H9 (cell line): ENCODE measurements around the gene IL1RAPL1. TPM values are rescaled to one million over a fixed set of nuclear protein-coding genes. Genes with fewer than 3 reads are reported as not detected.

ENCODE experiments used
- DNase-seq: peaks from one replicate; pipeline ENCODE4 v3.0.0-alpha.2; 2017
- H2AFZ ChIP-seq: one replicate; pipeline ENCODE4 v1.6.1; 2013; ENCODE audit warnings: mild to moderate bottlenecking, low read length, control low read depth, moderate library complexity
- H2AK5ac ChIP-seq: 2 replicates; pipeline ENCODE4 v1.6.1; 2013; ENCODE audit warnings: low read length, control low read depth, mixed read lengths; ENCODE audit not compliant: insufficient read length
- H2BK120ac ChIP-seq: one replicate; pipeline ENCODE4 v1.6.1; 2013; ENCODE audit warnings: low read depth, mild to moderate bottlenecking, low read length, control low read depth, inconsistent platforms; ENCODE audit not compliant: poor library complexity, severe bottlenecking
- H2BK12ac ChIP-seq: 2 replicates; pipeline ENCODE4 v1.6.1; 2013; ENCODE audit warnings: low read length, control low read depth, mixed read lengths, low read depth; ENCODE audit not compliant: insufficient read length
- H2BK15ac ChIP-seq: 2 replicates; pipeline ENCODE4 v1.6.1; 2013; ENCODE audit warnings: low read depth, low read length, control low read depth
- H2BK20ac ChIP-seq: one replicate; pipeline ENCODE4 v1.6.1; 2013; ENCODE audit warnings: low read depth, mild to moderate bottlenecking, low read length, control low read depth, inconsistent platforms; ENCODE audit not compliant: poor library complexity, severe bottlenecking
- H2BK5ac ChIP-seq: 2 replicates; pipeline ENCODE4 v1.6.1; 2013; ENCODE audit warnings: low read length, control low read depth, mixed read lengths; ENCODE audit not compliant: insufficient read length
- H3K14ac ChIP-seq: 2 replicates; pipeline ENCODE4 v1.6.1; 2013; ENCODE audit warnings: low read length, control low read depth; ENCODE audit not compliant: insufficient read depth
- H3K18ac ChIP-seq: 2 replicates; pipeline ENCODE4 v1.6.1; 2013; ENCODE audit warnings: low read depth, mild to moderate bottlenecking, mixed read lengths, low read length, control low read depth; ENCODE audit not compliant: insufficient read length
- H3K23ac ChIP-seq: 2 replicates; pipeline ENCODE4 v1.6.1; 2013; ENCODE audit warnings: low read length, control low read depth, mixed read lengths, low read depth; ENCODE audit not compliant: insufficient read length
- H3K23me2 ChIP-seq: 2 replicates; pipeline ENCODE4 v1.6.1; 2013; ENCODE audit warnings: low read depth, mild to moderate bottlenecking, mixed read lengths, low read length, control low read depth; ENCODE audit not compliant: insufficient read length, poor library complexity, severe bottlenecking
- H3K27ac ChIP-seq: 2 replicates; pipeline ENCODE4 v1.5.1; 2013; ENCODE audit warnings: low read length, control low read depth, mixed read lengths, low read depth; ENCODE audit not compliant: insufficient read length
- H3K27me3 ChIP-seq: 2 replicates; pipeline ENCODE4 v1.6.1; 2013; ENCODE audit warnings: low read length, control low read depth, inconsistent platforms; ENCODE audit not compliant: insufficient read depth
- H3K4ac ChIP-seq: 2 replicates; pipeline ENCODE4 v1.6.1; 2013; ENCODE audit warnings: low read depth, mild to moderate bottlenecking, control low read depth, inconsistent platforms, low read length, moderate library complexity
- H3K4me1 ChIP-seq: 2 replicates; pipeline ENCODE4 v1.6.1; 2013; ENCODE audit warnings: low read length, control low read depth, inconsistent platforms; ENCODE audit not compliant: insufficient read depth
- H3K4me2 ChIP-seq: 2 replicates; pipeline ENCODE4 v1.6.1; 2013; ENCODE audit warnings: low read length, control low read depth, mixed read lengths; ENCODE audit not compliant: insufficient read length, insufficient read depth
- H3K56ac ChIP-seq: 2 replicates; pipeline ENCODE4 v1.6.1; 2013; ENCODE audit warnings: low read depth, mild to moderate bottlenecking, mixed read lengths, low read length, control low read depth; ENCODE audit not compliant: insufficient read length
- H3K79me1 ChIP-seq: 2 replicates; pipeline ENCODE4 v1.6.1; 2013; ENCODE audit warnings: low read depth, mild to moderate bottlenecking, moderate library complexity, low read length, control low read depth, inconsistent platforms; ENCODE audit not compliant: insufficient read depth, poor library complexity, severe bottlenecking
- H3K79me2 ChIP-seq: 2 replicates; pipeline ENCODE4 v1.6.1; 2013; ENCODE audit warnings: low read length, control low read depth, inconsistent platforms; ENCODE audit not compliant: insufficient read depth
- H3K9ac ChIP-seq: 2 replicates; pipeline ENCODE4 v1.6.1; 2013; ENCODE audit warnings: low read length, control low read depth, mixed read lengths; ENCODE audit not compliant: insufficient read length; ENCODE audit errors: extremely low read depth
- H3K9me3 ChIP-seq: one replicate; pipeline ENCODE4 v1.6.1; 2013; ENCODE audit warnings: low read depth, low read length, inconsistent platforms; ENCODE audit not compliant: control insufficient read depth
- H3T11ph ChIP-seq: one replicate; pipeline ENCODE4 v1.6.1; 2013; ENCODE audit warnings: mild to moderate bottlenecking, low read length, control low read depth, inconsistent platforms
- H4K20me1 ChIP-seq: one replicate; pipeline ENCODE4 v1.6.1; 2013; ENCODE audit not compliant: control insufficient read depth, insufficient read length, insufficient read depth
- H4K5ac ChIP-seq: 2 replicates; pipeline ENCODE4 v1.6.1; 2013; ENCODE audit warnings: low read depth, mild to moderate bottlenecking, mixed read lengths, low read length, control low read depth; ENCODE audit not compliant: insufficient read length
- H4K8ac ChIP-seq: replicated peaks from 2 replicates; pipeline ENCODE4 v1.6.1; 2013; ENCODE audit warnings: low read length, control low read depth, mixed read lengths, low read depth; ENCODE audit not compliant: insufficient read length
- H4K91ac ChIP-seq: 2 replicates; pipeline ENCODE4 v1.6.1; 2013; ENCODE audit warnings: low read depth, mild to moderate bottlenecking, moderate library complexity, mixed read lengths, low read length, control low read depth; ENCODE audit not compliant: insufficient read length
- H3K27ac Mint-ChIP-seq, 3 experiments: 2 replicates in 2 of 3; 3 replicates in 1 of 3; pipeline ENCODE4 v1.8.0; 2020 to 2021; ENCODE audit warnings: mixed read lengths in 3 of 3, mild to moderate bottlenecking in 1 of 3, moderate library complexity in 1 of 3
- H3K27me3 Mint-ChIP-seq: 2 replicates; pipeline ENCODE4 v1.8.0; 2021; ENCODE audit warnings: low read depth, mild to moderate bottlenecking, moderate library complexity, mixed read lengths
- H3K36me3 Mint-ChIP-seq, 3 experiments: 2 replicates in 2 of 3; 3 replicates in 1 of 3; pipeline ENCODE4 v1.8.0; 2020 to 2021; ENCODE audit warnings: low read depth in 3 of 3, mixed read lengths in 3 of 3; ENCODE audit not compliant: insufficient read depth in 1 of 3
- H3K4me1 Mint-ChIP-seq, 2 experiments: 2 replicates each; pipeline ENCODE4 v1.8.0; 2020; ENCODE audit warnings: mixed read lengths in 2 of 2
- H3K4me3 Mint-ChIP-seq, 2 experiments: 2 replicates in 1 of 2; 3 replicates in 1 of 2; pipeline ENCODE4 v1.8.0; 2020 to 2021; ENCODE audit warnings: mild to moderate bottlenecking in 2 of 2, mixed read lengths in 2 of 2, moderate library complexity in 1 of 2
- H3K9me3 Mint-ChIP-seq, 2 experiments: 2 replicates in 1 of 2; 3 replicates in 1 of 2; pipeline ENCODE4 v1.8.0; 2020; ENCODE audit warnings: mild to moderate bottlenecking in 2 of 2, mixed read lengths in 2 of 2, moderate library complexity in 1 of 2
- WGBS: extraction: QIAGEN DNeasy Blood & Tissue Kit; methylation state at CpG from one replicate; pipeline ENCODE4 v1.1.7; 2013; ENCODE audit warnings: missing lambda C conversion rate, low lambda C conversion rate, mixed read lengths; ENCODE audit not compliant: insufficient read length; ENCODE audit errors: extremely low coverage; 5-methylcytosine and 5-hydroxymethylcytosine counted together
- total RNA-seq: library from RNA; stranded (reverse); gene quantifications from 2 replicates; pipeline ENCODE4 v1.2.1, GENCODE V29; 2021
- TF ChIP-seq, protein P1 (sequence below): fragments of 200-600 bp; sonication (generic); conservative IDR thresholded peaks from 3 replicates; pipeline ENCODE4 v1.8.0; 2021; ENCODE audit warnings: antibody characterized with exemption, mild to moderate bottlenecking

Gene IL1RAPL1
- total RNA-seq, 1 experiment from 2014 or later = 0.31 TPM

DNA sequence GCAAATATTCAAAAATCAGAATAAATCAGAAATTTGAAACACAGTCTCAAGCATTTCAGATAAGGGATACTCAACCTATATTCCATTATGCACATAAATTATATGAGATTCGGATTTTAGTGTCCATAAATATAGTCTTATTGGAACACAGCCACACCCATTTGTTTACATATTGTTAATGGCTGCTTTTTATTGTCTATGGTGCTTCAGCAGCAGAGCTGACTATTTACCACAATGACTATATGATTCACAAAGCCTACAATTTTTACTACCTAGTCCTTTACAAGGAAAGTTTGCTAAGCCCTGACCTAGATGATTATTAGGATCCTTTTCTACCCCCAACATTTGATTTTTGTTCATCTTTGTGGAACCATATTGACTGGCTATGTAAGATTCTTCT lies 63.9 kb downstream of the IL1RAPL1 start:
- Histone ChIP-seq H2AK5ac (no peak overlapping the region), H4K5ac (no peak overlapping the region), H3K79me2 (no peaks in the 10 kb centered on the region), H3K9me3 (peaks cover 3% of the 10 kb centered on the region), H3K23me2 (no peaks in the 10 kb centered on the region), H2BK20ac (no peak overlapping the region), H3K18ac (no peak overlapping the region), H4K20me1 (no peaks in the 10 kb centered on the region), H3T11ph (no peak overlapping the region), H2BK5ac (no peak overlapping the region), H3K4ac (no peak overlapping the region), H3K9ac (no peak overlapping the region), H3K4me1 (no peaks in the 10 kb centered on the region; the same call in 1 of the 2 replicates), H3K79me1 (no peaks in the 10 kb centered on the region), H2BK15ac (no peak overlapping the region), H3K27me3 (no peaks in the 10 kb centered on the region), H3K14ac (no peak overlapping the region), H2BK120ac (no peak overlapping the region), H4K91ac (no peak overlapping the region), H3K56ac (no peak overlapping the region), H2AFZ (no peak overlapping the region), H3K23ac (no peak overlapping the region), H4K8ac (no peak overlapping the region), H3K27ac (no peak overlapping the region), H3K4me2 (no peak overlapping the region), H2BK12ac (no peak overlapping the region)
- H3K27ac Mint-ChIP-seq = no peak overlapping the region
- H3K4me1 Mint-ChIP-seq = peaks cover 3 to 4% of the 10 kb centered on the region in 2 experiments; a peak in 3 of 4 replicates
- H3K27me3 Mint-ChIP-seq = no peaks in the 10 kb centered on the region
- TF ChIP-seq, protein P1, sequence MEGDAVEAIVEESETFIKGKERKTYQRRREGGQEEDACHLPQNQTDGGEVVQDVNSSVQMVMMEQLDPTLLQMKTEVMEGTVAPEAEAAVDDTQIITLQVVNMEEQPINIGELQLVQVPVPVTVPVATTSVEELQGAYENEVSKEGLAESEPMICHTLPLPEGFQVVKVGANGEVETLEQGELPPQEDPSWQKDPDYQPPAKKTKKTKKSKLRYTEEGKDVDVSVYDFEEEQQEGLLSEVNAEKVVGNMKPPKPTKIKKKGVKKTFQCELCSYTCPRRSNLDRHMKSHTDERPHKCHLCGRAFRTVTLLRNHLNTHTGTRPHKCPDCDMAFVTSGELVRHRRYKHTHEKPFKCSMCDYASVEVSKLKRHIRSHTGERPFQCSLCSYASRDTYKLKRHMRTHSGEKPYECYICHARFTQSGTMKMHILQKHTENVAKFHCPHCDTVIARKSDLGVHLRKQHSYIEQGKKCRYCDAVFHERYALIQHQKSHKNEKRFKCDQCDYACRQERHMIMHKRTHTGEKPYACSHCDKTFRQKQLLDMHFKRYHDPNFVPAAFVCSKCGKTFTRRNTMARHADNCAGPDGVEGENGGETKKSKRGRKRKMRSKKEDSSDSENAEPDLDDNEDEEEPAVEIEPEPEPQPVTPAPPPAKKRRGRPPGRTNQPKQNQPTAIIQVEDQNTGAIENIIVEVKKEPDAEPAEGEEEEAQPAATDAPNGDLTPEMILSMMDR = no peak
- peaks cover 0 to 3% (median 3%) of the 10 kb centered on the region in 3 experiments; a peak in 4 of 7 replicates for H3K36me3 Mint-ChIP-seq
- no peak overlapping the region for H3K4me3 Mint-ChIP-seq
- DNase-seq = no peak
- peaks cover 5 to 57% of the 10 kb centered on the region in 2 experiments for H3K9me3 Mint-ChIP-seq
- WGBS = no CpG with 5 or more reads among the region's 1 CpG
